HG02798 (cell line): Measurements from ENCODE around the gene TEX264.

Experiments used
- ATAC-seq: cut with Tn5 transposase; IDR thresholded peaks from one replicate; pipeline ENCODE4 v1.9.1; 2021; ENCODE audit warnings: mild to moderate bottlenecking; ENCODE audit not compliant: unreplicated experiment, poor library complexity

TEX264 gene

DNA sequence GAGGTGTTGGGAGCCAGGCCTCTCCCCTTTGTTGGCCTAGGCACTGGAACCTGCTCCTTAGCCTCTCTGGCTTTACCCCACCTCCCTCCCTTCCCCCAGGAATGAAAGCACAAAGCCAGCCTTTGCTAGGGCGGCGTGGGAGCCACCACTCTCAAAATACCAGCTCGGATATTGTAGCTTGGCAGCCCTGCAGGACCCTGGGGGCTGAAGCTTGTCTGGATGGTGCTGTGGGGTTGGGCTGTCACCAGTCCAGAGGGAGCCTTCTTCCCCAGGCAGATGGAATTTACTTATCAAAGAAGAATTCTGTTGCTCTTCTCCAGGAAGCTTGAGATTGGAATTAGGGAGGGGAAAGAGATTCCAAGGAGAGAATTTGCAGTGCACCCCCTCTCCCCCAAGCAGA, 20.9 kb downstream of the TEX264 start:
- ATAC-seq = no peak

DNA sequence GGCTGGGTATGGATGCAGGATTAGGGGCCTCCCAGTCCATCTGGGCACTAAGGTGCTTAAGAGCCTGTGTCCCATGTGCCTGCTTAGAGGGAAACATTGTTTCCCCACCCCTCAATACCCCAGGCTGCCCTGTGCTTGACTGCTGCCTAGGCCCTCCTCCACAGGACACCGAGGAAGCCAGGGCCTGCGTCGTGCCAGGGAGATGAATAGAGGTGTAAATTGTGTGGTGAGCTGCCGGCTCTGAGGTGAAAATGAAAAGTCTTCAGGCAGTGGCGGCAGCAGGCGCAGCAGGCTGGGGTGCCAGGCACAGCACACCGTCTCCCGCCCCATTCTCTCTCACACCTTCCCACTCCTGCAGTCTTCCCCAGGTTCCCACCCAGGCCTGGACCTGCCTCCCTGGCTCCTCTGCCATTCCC, 21.9 kb downstream of the TEX264 start:
- no peak for ATAC-seq

DNA sequence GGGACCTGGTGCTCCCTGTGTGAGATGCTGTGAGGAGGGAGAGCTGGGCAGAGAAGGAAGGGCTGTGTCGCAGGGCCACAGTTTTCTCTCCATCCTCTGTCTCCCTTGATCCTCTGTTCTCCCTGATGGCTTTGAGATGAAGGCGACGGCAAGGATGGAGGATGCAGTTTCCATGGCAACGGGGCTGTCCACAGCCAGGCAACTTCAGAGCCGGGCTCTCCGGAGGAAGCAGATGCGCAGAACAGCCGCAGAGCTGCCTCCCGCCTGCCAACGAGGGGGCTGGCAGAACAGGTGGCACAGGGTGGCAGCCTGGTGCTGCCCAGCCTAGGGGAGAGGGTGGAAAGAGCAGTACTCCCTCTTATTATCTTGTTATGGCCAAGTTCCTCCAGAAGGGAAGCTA, 25.9 kb downstream of the TEX264 start:
- ATAC-seq = no peak

DNA sequence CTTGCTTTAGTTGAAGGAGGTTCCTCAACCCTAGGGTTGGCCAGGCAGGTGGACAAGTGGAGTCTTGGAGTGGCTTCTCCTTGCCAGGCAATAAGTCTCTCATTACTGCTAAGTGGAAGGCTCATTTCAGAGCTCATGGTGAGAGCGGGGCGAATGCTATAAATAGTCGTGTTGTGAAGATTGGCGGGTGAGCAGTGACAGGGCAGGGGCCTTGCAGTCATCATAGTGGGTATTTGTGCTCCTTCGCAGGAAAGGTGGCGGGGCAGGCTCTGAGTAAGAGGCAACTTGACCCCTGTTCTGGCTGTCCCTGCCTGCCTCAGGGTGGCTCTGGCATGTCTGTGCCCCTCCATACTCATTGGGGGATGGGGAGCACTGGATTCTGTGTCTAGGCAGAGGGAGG, 27.2 kb downstream of the TEX264 start:
- no peak for ATAC-seq

DNA sequence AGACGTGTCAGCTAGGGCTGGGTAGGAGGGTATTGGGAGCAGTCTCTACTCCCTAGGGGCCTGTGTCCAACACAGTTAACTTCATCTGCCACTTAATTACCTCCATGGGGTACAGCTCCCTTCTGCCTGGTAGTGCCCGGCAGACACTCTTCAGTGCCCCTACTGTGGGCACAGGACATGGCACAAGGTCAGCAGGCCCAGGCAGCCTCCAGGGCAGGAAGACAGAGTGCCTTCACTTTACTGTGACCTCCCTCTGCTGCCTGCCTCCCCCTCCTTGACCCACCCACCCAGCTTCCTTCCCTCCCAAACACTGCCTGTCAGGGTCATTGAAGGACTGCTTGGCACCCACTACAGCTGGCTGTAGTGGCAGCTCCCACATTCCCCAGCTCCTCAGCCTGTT, 29.4 kb downstream of the TEX264 start:
- no peak for ATAC-seq

DNA sequence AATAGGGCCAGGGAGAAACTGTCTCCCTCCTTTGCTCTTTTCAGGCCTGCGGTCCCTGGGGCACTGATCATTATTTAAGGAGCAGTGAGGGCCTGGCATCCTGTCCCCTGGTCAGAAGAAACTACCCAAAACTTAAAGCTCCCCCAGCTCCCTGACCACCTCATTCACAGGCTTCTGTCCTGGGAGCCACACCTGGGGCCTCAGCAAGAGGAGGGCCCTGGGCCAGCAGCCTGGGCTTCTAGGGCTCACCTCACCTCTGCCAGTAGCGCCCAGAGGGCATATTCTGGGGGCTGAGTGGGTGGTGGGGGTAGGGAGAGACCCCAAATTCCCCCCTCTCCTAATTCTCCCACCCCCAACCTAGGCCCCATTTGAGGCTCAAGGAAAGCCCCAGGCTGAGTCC, 31.1 kb downstream of the TEX264 start:
- no peak for ATAC-seq

DNA sequence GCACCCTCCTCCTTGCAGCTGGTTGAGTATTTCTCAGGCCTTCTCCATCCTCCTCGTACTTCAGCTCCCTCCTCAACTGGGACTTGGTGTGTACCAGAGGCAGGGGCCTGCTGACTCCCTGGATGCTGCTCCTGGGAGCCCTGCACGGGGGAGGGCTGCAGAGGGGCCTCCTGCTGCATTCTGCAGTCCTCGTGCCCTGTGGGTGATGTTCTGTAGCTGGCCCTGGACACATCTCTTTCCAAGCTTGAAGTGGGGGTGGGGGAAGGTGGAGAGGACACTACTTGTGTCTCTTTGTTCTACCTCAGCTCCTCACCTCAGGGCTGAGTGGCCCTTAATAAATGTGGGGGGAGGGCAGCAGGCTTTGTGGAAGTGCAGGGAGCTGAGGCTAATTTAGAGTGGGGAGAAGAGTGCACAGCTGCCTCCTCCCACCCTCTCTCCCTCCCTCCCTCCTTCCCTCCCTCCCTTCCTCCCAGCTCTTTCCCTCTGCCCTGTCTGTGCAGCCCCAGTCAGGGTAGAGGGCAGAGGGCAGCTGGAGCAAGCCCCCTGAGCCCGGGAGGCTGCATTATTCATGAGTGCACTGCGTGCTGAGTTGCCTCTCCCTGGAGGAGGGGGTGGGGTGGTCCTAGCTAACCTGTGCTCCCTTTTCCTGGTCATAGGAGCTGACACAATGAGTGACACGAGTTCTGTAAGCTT, 32.2 kb downstream of the TEX264 start:
- ATAC-seq = no peak

DNA sequence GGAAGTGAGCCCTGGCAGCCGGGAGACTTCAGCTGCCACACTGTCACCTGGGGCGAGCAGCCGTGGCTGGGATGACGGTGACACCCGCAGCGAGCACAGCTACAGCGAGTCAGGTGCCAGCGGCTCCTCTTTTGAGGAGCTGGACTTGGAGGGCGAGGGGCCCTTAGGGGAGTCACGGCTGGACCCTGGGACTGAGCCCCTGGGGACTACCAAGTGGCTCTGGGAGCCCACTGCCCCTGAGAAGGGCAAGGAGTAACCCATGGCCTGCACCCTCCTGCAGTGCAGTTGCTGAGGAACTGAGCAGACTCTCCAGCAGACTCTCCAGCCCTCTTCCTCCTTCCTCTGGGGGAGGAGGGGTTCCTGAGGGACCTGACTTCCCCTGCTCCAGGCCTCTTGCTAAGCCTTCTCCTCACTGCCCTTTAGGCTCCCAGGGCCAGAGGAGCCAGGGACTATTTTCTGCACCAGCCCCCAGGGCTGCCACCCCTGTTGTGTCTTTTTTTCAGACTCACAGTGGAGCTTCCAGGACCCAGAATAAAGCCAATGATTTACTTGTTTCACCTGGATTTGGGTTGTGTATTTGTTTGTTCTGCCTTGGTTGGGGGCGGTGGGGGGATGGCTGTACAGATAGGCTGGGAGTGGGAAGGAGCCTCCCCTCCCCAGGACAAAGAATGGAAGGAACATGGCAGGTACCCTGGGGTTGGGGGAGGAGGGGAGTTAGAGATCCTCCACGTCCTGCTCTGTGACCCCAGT, 32.9 kb downstream of the TEX264 start:
- no peak for ATAC-seq

DNA sequence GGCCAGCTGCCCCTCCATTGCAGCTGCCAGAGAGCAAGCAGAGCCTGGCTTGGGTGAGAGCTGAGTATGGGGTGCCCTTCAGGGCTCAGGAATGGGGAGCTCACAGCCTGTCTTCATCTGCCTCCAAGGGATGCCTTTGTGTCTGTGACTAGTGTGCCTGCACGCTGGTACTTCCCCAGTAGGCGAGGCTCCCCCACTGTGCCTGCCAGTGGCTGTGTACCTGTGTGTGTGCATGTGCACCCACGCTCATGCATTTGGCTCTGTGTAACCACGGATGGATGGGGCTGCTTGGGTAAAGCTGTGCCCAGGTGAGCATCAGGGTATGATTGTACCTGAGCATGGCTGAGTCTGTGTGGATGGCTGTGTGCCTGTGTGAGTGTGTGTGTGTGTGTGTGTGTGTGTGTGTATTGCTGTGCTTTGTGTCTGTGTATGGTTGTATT, 33.5 kb downstream of the TEX264 start:
- no peak for ATAC-seq

DNA sequence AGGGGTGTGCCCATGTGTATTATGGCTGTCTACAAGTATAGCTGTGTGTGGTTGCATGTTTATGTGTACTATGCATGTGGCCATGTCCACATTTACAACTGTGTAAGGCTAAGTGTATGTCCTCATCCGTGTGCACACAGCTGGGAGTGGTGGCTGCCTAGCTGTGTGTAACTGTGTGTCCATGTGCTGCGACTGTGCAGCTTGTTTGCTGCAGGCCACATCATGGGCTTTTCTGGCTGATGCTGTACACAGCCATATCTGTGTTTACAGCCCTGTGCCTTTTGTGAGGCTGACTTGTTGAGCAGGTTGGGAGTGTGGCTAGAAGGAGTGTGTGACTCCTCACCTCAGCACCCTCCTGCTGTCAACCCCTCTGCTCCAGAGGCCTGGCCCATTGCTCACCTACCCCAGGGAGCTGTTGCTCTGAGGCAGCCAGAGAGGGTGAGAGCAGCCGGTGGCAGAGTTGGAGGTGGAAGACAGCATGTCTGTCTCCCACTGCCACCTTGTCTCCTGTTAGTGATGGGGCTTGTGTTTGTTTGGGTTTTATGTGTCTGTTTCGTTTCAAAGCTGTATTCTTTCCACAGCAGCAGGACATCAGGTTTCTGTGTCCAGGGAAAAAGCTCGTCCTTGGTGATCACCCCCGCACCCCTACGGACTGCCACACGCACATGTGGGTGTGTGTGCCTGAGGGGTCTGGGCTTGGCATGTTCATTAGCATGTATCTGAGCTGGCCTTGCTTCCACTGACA, 34.4 kb downstream of the TEX264 start:
- no peak for ATAC-seq

DNA sequence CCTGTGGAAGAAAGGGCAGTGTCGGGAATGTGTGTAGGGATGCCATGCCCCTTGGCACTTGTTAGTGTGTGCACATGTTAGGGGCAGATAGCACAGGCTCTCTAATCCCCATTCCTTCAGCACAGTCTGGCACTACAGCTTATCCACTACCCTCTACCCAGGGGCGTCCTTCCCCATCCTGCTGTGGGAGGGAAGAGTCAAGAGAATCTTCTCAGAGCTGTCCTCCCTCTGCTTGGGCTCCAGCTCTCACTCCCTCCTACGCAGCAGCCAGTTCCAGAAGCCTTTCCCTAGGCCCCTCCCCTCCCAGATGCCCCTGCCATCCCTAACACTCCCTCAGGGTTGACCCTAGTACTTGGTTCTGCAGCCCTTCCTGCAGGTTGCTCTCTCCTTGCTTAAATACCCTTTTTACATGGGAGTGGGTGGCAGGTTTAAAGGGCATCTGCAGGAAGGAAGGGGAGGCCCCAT, 35.0 kb downstream of the TEX264 start:
- no peak for ATAC-seq

DNA sequence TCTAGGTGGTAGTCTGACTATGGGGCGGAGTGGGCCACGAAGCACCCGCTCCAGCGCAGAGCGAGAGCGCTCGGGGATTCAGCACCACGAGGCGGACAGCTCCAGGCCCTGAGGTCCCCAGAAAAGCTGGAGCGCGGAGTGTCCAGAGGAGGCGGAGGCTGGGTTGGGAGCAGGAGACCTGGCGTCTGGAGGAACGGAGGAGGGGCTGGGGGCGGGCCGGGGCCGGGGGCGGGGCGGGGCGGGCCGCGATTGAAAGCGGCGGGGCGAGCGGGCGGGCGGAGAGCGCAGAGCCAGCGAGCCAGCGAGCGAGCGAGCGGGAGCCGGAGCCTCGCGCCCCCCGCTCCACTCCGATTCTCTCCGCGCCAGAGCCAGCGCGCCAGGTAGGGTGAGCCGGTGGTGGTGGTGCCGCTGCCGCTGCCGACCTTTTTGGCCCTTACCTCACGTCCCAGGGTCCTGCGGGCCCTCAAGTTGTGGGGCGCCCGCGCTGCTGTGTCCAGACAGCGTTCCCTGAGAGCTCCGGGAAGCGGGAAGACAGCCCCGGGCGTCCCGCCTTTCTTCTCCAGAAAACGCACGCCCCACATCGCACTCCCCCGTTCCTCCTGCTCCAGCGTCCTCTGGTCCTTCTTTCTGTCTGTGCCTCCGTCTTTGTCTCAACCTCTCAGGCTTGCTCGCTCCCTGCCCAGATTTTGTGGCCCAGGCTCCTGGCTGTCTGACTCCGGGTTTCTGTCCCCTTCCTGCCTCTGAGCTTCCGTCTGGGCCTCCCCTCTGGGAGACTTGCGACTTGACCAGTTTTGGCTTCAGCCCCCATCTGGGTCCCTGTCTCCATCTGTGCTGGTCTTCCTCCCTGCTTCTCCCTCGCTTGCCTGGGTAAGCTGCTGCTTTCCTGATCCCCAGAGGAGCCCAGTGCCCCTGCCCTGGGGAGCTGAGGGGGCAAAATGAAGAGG, 36.0 kb downstream of the TEX264 start, which contains the start of gene GRM2:
GRM2 (plus strand) TSS at position 281 of the 944 bp plus-strand sequence. CDS start 1,916 bp downstream, outside the sequence.
- no peak for ATAC-seq

DNA sequence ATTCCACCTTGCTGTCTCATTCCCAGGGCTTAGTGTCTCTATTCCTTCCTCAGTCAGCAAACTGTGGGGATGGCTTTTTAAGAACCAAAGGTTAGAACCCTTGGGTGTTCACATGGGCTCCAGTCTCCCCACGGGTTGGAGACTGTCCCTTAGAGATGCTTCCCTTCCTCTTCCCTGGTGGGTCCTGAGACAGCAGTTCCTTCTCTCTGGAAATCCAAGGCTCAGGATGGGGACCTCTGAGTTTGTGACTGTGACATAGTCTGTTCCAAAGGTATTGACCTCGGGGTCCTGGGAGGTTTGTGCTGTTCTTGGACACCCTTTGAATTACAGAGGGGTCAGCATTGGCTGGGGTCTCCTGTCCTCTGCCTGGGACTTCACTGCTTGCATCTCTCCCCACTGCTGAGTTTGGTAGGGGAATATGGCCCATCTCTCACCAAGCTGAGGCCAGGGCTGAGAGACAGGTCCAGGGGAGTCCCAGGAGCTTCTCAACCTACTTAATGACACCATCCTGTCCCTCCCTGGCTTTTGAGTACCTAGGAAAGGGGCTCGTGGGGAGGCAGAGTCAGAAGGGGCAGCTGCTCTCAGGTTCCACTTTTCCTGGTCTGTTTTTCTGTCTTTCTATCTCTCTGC, 37.3 kb downstream of the TEX264 start:
- ATAC-seq = no peak

DNA sequence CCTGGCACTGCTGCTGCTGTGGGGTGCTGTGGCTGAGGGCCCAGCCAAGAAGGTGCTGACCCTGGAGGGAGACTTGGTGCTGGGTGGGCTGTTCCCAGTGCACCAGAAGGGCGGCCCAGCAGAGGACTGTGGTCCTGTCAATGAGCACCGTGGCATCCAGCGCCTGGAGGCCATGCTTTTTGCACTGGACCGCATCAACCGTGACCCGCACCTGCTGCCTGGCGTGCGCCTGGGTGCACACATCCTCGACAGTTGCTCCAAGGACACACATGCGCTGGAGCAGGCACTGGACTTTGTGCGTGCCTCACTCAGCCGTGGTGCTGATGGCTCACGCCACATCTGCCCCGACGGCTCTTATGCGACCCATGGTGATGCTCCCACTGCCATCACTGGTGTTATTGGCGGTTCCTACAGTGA, 38.0 kb downstream of the TEX264 start:
- ATAC-seq = no peak

DNA sequence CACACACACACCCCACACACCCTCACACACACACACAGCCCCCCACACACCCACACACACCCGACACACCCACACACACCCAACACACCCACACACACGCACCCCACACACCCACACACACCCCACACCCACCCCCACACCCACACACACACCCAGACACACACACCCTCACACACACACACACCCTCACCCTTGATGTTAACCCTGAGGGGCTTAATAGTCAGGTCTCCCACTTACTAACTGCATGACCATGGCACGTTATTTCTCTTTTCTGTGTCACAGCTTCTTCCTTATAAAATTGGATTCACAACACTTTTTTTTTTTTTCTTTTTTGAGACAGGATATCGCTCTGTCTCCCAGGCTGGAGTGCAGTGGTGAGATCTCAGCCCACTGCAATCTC, 38.6 kb downstream of the TEX264 start:
- ATAC-seq = no peak

DNA sequence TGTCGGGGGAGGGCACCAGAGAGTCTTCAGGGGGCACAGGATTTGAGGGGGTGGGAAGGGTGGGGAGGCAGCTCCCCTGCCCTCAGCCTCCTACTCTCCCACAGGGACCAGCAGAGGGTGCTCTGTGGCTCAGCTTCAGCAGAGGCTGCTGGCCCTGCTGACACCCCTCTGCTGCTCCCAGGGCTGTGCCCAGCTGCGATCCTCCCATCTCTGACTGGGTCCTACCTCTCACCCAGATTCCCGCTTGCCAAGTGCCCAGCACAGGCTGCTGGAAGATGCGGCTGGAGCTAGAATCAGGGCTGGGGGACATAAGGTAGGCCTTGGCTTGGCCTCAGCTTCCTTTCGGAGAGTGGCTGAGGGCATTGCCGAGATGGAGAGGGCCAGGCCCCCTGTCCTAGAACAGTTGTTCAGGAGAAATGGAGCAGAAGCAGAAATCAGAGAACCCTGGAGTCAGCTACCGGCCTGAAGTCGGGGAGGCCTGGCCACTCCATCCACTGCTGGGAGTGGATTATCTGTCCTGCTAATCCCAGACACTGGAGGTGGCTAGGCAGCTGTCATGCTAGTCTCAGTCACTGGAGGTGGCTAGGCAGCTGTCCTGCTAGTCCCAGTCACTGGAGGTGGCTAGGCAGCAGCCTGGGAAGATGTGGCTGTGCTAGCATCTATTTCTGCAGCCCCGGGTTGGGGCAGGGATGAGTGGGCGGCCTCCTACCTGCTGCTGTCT, 39.7 kb downstream of the TEX264 start:
- ATAC-seq = no peak

DNA sequence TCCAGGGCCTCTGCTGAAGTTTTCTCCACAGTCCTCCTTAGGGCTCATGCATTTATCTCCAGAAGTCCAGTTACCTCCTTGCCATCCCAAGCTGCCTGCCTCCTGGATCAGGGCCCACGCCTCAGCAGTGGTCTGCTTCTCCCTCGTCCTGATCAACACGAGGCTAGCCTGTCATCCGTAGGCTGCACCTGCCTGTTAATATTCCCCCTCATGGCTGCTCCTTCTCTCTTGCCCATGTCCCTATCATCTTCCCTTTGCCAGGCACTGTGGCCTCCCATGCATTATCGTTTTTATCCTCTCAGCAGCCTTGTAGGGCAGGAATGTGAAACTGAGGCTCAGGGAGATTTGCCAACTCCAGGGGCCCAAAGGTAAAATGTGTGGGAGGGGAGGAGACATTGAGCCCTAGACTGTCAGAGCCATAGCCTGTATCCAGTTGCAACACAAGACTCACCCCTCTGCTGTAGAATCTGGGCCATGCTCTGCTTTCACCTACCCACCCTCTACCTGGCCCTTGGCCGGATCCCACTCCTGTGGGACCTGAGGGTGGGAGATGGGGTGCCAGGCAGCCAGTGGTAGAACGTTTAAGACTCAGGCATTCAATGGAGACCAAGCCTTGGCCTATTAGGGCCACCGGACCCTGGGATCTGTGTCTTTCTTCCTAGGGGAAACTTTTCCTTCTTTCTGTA, 40.4 kb downstream of the TEX264 start:
- no peak for ATAC-seq

DNA sequence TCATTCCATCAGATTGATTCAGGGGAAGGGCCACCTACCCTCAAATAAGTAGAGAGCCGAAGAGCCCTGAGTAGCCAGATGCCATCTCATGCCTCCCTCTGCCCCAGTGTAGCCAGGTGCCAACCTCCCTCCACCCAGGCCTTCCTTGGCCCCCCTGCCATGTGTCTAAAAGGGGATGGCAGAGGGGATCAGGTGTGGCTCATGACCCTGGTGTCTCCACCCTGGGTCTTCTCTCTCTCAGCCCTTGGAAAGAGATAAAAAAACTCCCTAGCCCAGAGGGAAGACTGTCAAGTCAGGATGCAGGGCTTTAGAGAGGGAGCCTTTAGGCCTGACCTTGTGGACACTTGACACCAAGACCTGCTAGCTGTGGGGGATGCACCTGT, 41.0 kb downstream of the TEX264 start:
- ATAC-seq = no peak
